Hematopoietic multipotent progenitor cell (in vitro differentiated cells): ENCODE measurements around the gene SLC38A10. TPM values are rescaled to one million over a fixed set of nuclear protein-coding genes. Genes with fewer than 3 reads are reported as not detected.

Experiments
- DNase-seq, 3 donors: peaks; one replicate each; pipeline ENCODE4 v3.0.0-alpha.2; 2011 to 2015; ENCODE audit warnings: low read depth in 2 of 3, low spot score in 2 of 3
- total RNA-seq: library from RNA; depleted of rRNA; stranded (reverse); fragments of >200 nt; gene quantifications from one replicate; pipeline ENCODE4 v1.2.3, GENCODE V29; 2012

Gene SLC38A10
- total RNA-seq, 1 donor: 91.8 TPM

- no peak for DNase-seq
Observed at GRCh38 chr17:81245665-81246342, 49.3 kb downstream of the SLC38A10 start.

- DNase-seq: no peak
Observed at GRCh38 chr17:81245024-81245664, 50.0 kb downstream of the SLC38A10 start.

GRCh38 chr17:81244358-81245023 is 50.6 kb downstream of the SLC38A10 start:
- no peak for DNase-seq

- DNase-seq: no peak
Observed at GRCh38 chr17:81243333-81243664, 51.8 kb downstream of the SLC38A10 start.

- DNase-seq: no peak
Observed at GRCh38 chr17:81242421-81243332, 52.4 kb downstream of the SLC38A10 start.

GRCh38 chr17:81241648-81242420 is 53.3 kb downstream of the SLC38A10 start:
- peak; percentile 36 to 75 (median 57) for DNase-seq

- DNase-seq: no peak
Observed at GRCh38 chr17:81241203-81241602, 53.9 kb downstream of the SLC38A10 start.

- DNase-seq: no peak
Observed at GRCh38 chr17:81240761-81241160, 54.3 kb downstream of the SLC38A10 start.

GRCh38 chr17:81239714-81240555 is 55.2 kb downstream of the SLC38A10 start:
- DNase-seq: no peak

GRCh38 chr17:81238815-81239713 is 56.0 kb downstream of the SLC38A10 start, which contains the start of the genes NDUFAF8 and TEPSIN:
Gene NDUFAF8 (plus strand): TSS chr17:81239318. CDS start chr17:81239364, 46 bp downstream.
Gene TEPSIN (minus strand): TSS chr17:81239055. CDS start chr17:81239033, 22 bp downstream.
- DNase-seq: peak; percentile 86 to 99 (median 99)

- no peak for DNase-seq
Observed at GRCh38 chr17:81238490-81238814, 56.7 kb downstream of the SLC38A10 start.

- no peak for DNase-seq
Observed at GRCh38 chr17:81237591-81238489, 57.3 kb downstream of the SLC38A10 start.

- no peak for DNase-seq
Observed at GRCh38 chr17:81236784-81237183, 58.3 kb downstream of the SLC38A10 start.

GRCh38 chr17:81235822-81236740 is 59.0 kb downstream of the SLC38A10 start:
- DNase-seq: no peak

- DNase-seq: no peak
Observed at GRCh38 chr17:81234940-81235821, 59.9 kb downstream of the SLC38A10 start.
